Peyer's patch (tissue), 4 donors: Measurements from ENCODE around the gene EXOSC10.

Source experiments
- CTCF ChIP-seq, 6 experiments: fragments of 450-650 bp in 4 of 6; fragments of 200-600 bp in 2 of 6; sonication (generic) in 1 of 6; IDR thresholded peaks; one replicate each; pipeline ENCODE4 v1.5.1; 2017 to 2019; ENCODE audit warnings: antibody characterized with exemption in 6 of 6, mild to moderate bottlenecking in 3 of 6, moderate library complexity in 1 of 6
- POLR2A ChIP-seq, 2 donors: fragments of 450-650 bp; IDR thresholded peaks; one replicate each; pipeline ENCODE4 v1.5.1; 2017; ENCODE audit warnings: antibody characterized with exemption in 2 of 2, mild to moderate bottlenecking in 2 of 2, moderate library complexity in 2 of 2

- TF ChIP-seq CTCF (IDR thresholded peaks at IDR 0.05) (no peak), POLR2A (IDR thresholded peaks at IDR 0.05) (no peak)
Observed at GRCh38 chr1:11057477-11057876, 42.2 kb downstream of the EXOSC10 start.
